ENCODE results near the gene XPO5. TPM values are rescaled to one million over a fixed set of nuclear protein-coding genes. Genes with fewer than 3 reads are reported as not detected.

The XPO5 gene
- polyA plus RNA-seq, 1 of the 3 experiments (the other 2 are of a cell fraction) = 29.5 TPM

- H3K4me1 ChIP-seq (ENCODE audit: control insufficient read depth in 1 of 2, insufficient read depth in 2 of 2, low read depth in 1 of 2, low read length in 1 of 2) = peaks cover 0 to 20% of the 10 kb centered on the region in 2 experiments; a peak in 1 of 4 replicates
- ChIA-PET CTCF (interaction anchor here (0.7 to 22.4 kb wide), 11 partner anchors 14 to 127 kb away, joined by 3 to 382 read pairs (median 7); partner anchors contain the start of genes DLK2 and TJAP1), POLR2A (interaction anchor here (0.7 to 1.9 kb wide), 4 partner anchors 11 to 70 kb away, joined by 3 to 6 read pairs (median 3); partner anchors contain the start of genes POLR1C and YIPF3)
- no peaks in the 10 kb centered on the region for H3K9me3 ChIP-seq
- H3K9ac ChIP-seq = no peak overlapping the region
- no peaks in the 10 kb centered on the region for H3K27me3 ChIP-seq (ENCODE audit: insufficient read depth)
- H3K27ac ChIP-seq (ENCODE audit: low read depth in 2 of 2, low read length in 1 of 2) = no peak overlapping the region; a peak in 1 of 4 replicates
- H3K79me2 ChIP-seq (ENCODE audit: insufficient read depth) = no peaks in the 10 kb centered on the region
- no peak for DNase-seq
- H3K36me3 ChIP-seq (replicated peaks in 1 of 2; ENCODE audit: control insufficient read depth in 1 of 2, insufficient read depth in 2 of 2, low read length in 1 of 2) = peaks cover 6 to 42% of the 10 kb centered on the region in 2 experiments
- no peak overlapping the region for H3K4me2 ChIP-seq
- 97% methylated on average over 10 of the region's 26 CpGs for WGBS (ENCODE audit: low lambda C conversion rate)
- H2AFZ ChIP-seq (ENCODE audit: low read depth) = no peak overlapping the region
- no peak overlapping the region for H3K4me3 ChIP-seq (ENCODE audit: low read depth in 2 of 2, low read length in 1 of 2)
- H3K9me2 ChIP-seq = no peaks in the 10 kb centered on the region
- H4K20me1 ChIP-seq (ENCODE audit: insufficient read depth) = 0 out of 2 replicates have a peak, but pooled peaks cover 4% of the 10 kb centered on the region
- TF ChIP-seq MXI1 (IDR thresholded peaks at IDR 0.05; ENCODE audit: low read depth, low read length) = no peak
- no peak for TF ChIP-seq JUND (IDR thresholded peaks at IDR 0.05)
- no peak for TF ChIP-seq CHD2 (IDR thresholded peaks at IDR 0.05; ENCODE audit: low read length, partially characterized antibody)
- no peak for TF ChIP-seq NFIC (IDR thresholded peaks at IDR 0.05; ENCODE audit: borderline replicate concordance)
- no peaks in the 10 kb centered on the region for H3F3A ChIP-seq (replicated peaks; ENCODE audit: insufficient read depth)
Observed at GRCh38 chr6:43504756-43505593, 70.9 kb downstream of the XPO5 start.

GRCh38 chr6:43503443-43503842 lies 72.4 kb downstream of the XPO5 start:
- no peak for DNase-seq
- H3K27ac ChIP-seq (ENCODE audit: low read depth in 2 of 2, low read length in 1 of 2) = no peak overlapping the region
- no peak overlapping the region for H3K4me2 ChIP-seq
- H3K9me2 ChIP-seq = no peaks in the 10 kb centered on the region
- H3K9ac ChIP-seq = no peak overlapping the region
- peaks cover 14 to 57% of the 10 kb centered on the region in 2 experiments for H3K36me3 ChIP-seq (replicated peaks in 1 of 2; ENCODE audit: control insufficient read depth in 1 of 2, insufficient read depth in 2 of 2, low read length in 1 of 2)
- H3K4me1 ChIP-seq (ENCODE audit: control insufficient read depth in 1 of 2, insufficient read depth in 2 of 2, low read depth in 1 of 2, low read length in 1 of 2) = peaks cover 0 to 9% of the 10 kb centered on the region in 2 experiments; a peak in 1 of 4 replicates
- H3K27me3 ChIP-seq (ENCODE audit: insufficient read depth) = no peaks in the 10 kb centered on the region
- no peak overlapping the region for H2AFZ ChIP-seq (ENCODE audit: low read depth)
- CTCF ChIA-PET = interaction anchor here (13.6 to 22.4 kb wide), 2 partner anchors 12 to 44 kb away, joined by 213 to 382 read pairs; partner anchors contain the start of gene DLK2
- TF ChIP-seq MEF2A (IDR thresholded peaks at IDR 0.05; ENCODE audit: borderline replicate concordance, low read depth) (no peak), PBX3 (IDR thresholded peaks at IDR 0.05) (no peak), TCF12 (IDR thresholded peaks at IDR 0.05) (no peak), JUND (IDR thresholded peaks at IDR 0.05) (no peak), NRF1 (IDR thresholded peaks at IDR 0.05; ENCODE audit: low read depth, low read length) (no peak), USF1 (IDR thresholded peaks at IDR 0.05; ENCODE audit: borderline replicate concordance, low read depth) (no peak), RXRA (IDR thresholded peaks at IDR 0.05; ENCODE audit: borderline replicate concordance, low read depth) (no peak), TEAD4 (IDR thresholded peaks at IDR 0.05; ENCODE audit: borderline replicate concordance, insufficient read depth) (no peak), EZH2phosphoT487 (IDR thresholded peaks at IDR 0.05; ENCODE audit: borderline replicate concordance, low read depth) (no peak), IRF3 (IDR thresholded peaks at IDR 0.05; ENCODE audit: low read depth, low read length) (no peak)
- H3K4me3 ChIP-seq (ENCODE audit: low read depth in 2 of 2, low read length in 1 of 2) = no peak overlapping the region
- 0 out of 2 replicates have a peak, but pooled peaks cover 4% of the 10 kb centered on the region for H4K20me1 ChIP-seq (ENCODE audit: insufficient read depth)
- WGBS (ENCODE audit: low lambda C conversion rate) = 98% methylated on average over 6 of the region's 8 CpGs
- H3K9me3 ChIP-seq = no peaks in the 10 kb centered on the region
- no peaks in the 10 kb centered on the region for H3F3A ChIP-seq (replicated peaks; ENCODE audit: insufficient read depth)
- no peaks in the 10 kb centered on the region for H3K79me2 ChIP-seq (ENCODE audit: insufficient read depth)
- POLR2A ChIA-PET = interaction anchor here (0.8 kb wide), 1 partner anchor 14 kb away, joined by 3 read pairs; the partner anchor contains the start of genes POLR1C and YIPF3
